H9 (cell line): ENCODE data around the gene TUBG1. TPM values are rescaled to one million over a fixed set of nuclear protein-coding genes. Genes with fewer than 3 reads are reported as not detected.

Source experiments
- DNase-seq: peaks from one replicate; pipeline ENCODE4 v3.0.0-alpha.2; 2017
- H2AFZ ChIP-seq: one replicate; pipeline ENCODE4 v1.6.1; 2013; ENCODE audit warnings: mild to moderate bottlenecking, low read length, control low read depth, moderate library complexity
- H2AK5ac ChIP-seq: 2 replicates; pipeline ENCODE4 v1.6.1; 2013; ENCODE audit warnings: low read length, control low read depth, mixed read lengths; ENCODE audit not compliant: insufficient read length
- H2BK120ac ChIP-seq: one replicate; pipeline ENCODE4 v1.6.1; 2013; ENCODE audit warnings: low read depth, mild to moderate bottlenecking, low read length, control low read depth, inconsistent platforms; ENCODE audit not compliant: poor library complexity, severe bottlenecking
- H2BK12ac ChIP-seq: 2 replicates; pipeline ENCODE4 v1.6.1; 2013; ENCODE audit warnings: low read length, control low read depth, mixed read lengths, low read depth; ENCODE audit not compliant: insufficient read length
- H2BK15ac ChIP-seq: 2 replicates; pipeline ENCODE4 v1.6.1; 2013; ENCODE audit warnings: low read depth, low read length, control low read depth
- H2BK20ac ChIP-seq: one replicate; pipeline ENCODE4 v1.6.1; 2013; ENCODE audit warnings: low read depth, mild to moderate bottlenecking, low read length, control low read depth, inconsistent platforms; ENCODE audit not compliant: poor library complexity, severe bottlenecking
- H2BK5ac ChIP-seq: 2 replicates; pipeline ENCODE4 v1.6.1; 2013; ENCODE audit warnings: low read length, control low read depth, mixed read lengths; ENCODE audit not compliant: insufficient read length
- H3K14ac ChIP-seq: 2 replicates; pipeline ENCODE4 v1.6.1; 2013; ENCODE audit warnings: low read length, control low read depth; ENCODE audit not compliant: insufficient read depth
- H3K18ac ChIP-seq: 2 replicates; pipeline ENCODE4 v1.6.1; 2013; ENCODE audit warnings: low read depth, mild to moderate bottlenecking, mixed read lengths, low read length, control low read depth; ENCODE audit not compliant: insufficient read length
- H3K23ac ChIP-seq: 2 replicates; pipeline ENCODE4 v1.6.1; 2013; ENCODE audit warnings: low read length, control low read depth, mixed read lengths, low read depth; ENCODE audit not compliant: insufficient read length
- H3K23me2 ChIP-seq: 2 replicates; pipeline ENCODE4 v1.6.1; 2013; ENCODE audit warnings: low read depth, mild to moderate bottlenecking, mixed read lengths, low read length, control low read depth; ENCODE audit not compliant: insufficient read length, poor library complexity, severe bottlenecking
- H3K27ac ChIP-seq: 2 replicates; pipeline ENCODE4 v1.5.1; 2013; ENCODE audit warnings: low read length, control low read depth, mixed read lengths, low read depth; ENCODE audit not compliant: insufficient read length
- H3K27me3 ChIP-seq: 2 replicates; pipeline ENCODE4 v1.6.1; 2013; ENCODE audit warnings: low read length, control low read depth, inconsistent platforms; ENCODE audit not compliant: insufficient read depth
- H3K4ac ChIP-seq: 2 replicates; pipeline ENCODE4 v1.6.1; 2013; ENCODE audit warnings: low read depth, mild to moderate bottlenecking, control low read depth, inconsistent platforms, low read length, moderate library complexity
- H3K4me1 ChIP-seq: 2 replicates; pipeline ENCODE4 v1.6.1; 2013; ENCODE audit warnings: low read length, control low read depth, inconsistent platforms; ENCODE audit not compliant: insufficient read depth
- H3K4me2 ChIP-seq: 2 replicates; pipeline ENCODE4 v1.6.1; 2013; ENCODE audit warnings: low read length, control low read depth, mixed read lengths; ENCODE audit not compliant: insufficient read length, insufficient read depth
- H3K56ac ChIP-seq: 2 replicates; pipeline ENCODE4 v1.6.1; 2013; ENCODE audit warnings: low read depth, mild to moderate bottlenecking, mixed read lengths, low read length, control low read depth; ENCODE audit not compliant: insufficient read length
- H3K79me1 ChIP-seq: 2 replicates; pipeline ENCODE4 v1.6.1; 2013; ENCODE audit warnings: low read depth, mild to moderate bottlenecking, moderate library complexity, low read length, control low read depth, inconsistent platforms; ENCODE audit not compliant: insufficient read depth, poor library complexity, severe bottlenecking
- H3K79me2 ChIP-seq: 2 replicates; pipeline ENCODE4 v1.6.1; 2013; ENCODE audit warnings: low read length, control low read depth, inconsistent platforms; ENCODE audit not compliant: insufficient read depth
- H3K9ac ChIP-seq: 2 replicates; pipeline ENCODE4 v1.6.1; 2013; ENCODE audit warnings: low read length, control low read depth, mixed read lengths; ENCODE audit not compliant: insufficient read length; ENCODE audit errors: extremely low read depth
- H3K9me3 ChIP-seq: one replicate; pipeline ENCODE4 v1.6.1; 2013; ENCODE audit warnings: low read depth, low read length, inconsistent platforms; ENCODE audit not compliant: control insufficient read depth
- H3T11ph ChIP-seq: one replicate; pipeline ENCODE4 v1.6.1; 2013; ENCODE audit warnings: mild to moderate bottlenecking, low read length, control low read depth, inconsistent platforms
- H4K20me1 ChIP-seq: one replicate; pipeline ENCODE4 v1.6.1; 2013; ENCODE audit not compliant: control insufficient read depth, insufficient read length, insufficient read depth
- H4K5ac ChIP-seq: 2 replicates; pipeline ENCODE4 v1.6.1; 2013; ENCODE audit warnings: low read depth, mild to moderate bottlenecking, mixed read lengths, low read length, control low read depth; ENCODE audit not compliant: insufficient read length
- H4K8ac ChIP-seq: replicated peaks from 2 replicates; pipeline ENCODE4 v1.6.1; 2013; ENCODE audit warnings: low read length, control low read depth, mixed read lengths, low read depth; ENCODE audit not compliant: insufficient read length
- H4K91ac ChIP-seq: 2 replicates; pipeline ENCODE4 v1.6.1; 2013; ENCODE audit warnings: low read depth, mild to moderate bottlenecking, moderate library complexity, mixed read lengths, low read length, control low read depth; ENCODE audit not compliant: insufficient read length
- H3K27ac Mint-ChIP-seq, 3 experiments: 2 replicates in 2 of 3; 3 replicates in 1 of 3; pipeline ENCODE4 v1.8.0; 2020 to 2021; ENCODE audit warnings: mixed read lengths in 3 of 3, mild to moderate bottlenecking in 1 of 3, moderate library complexity in 1 of 3
- H3K27me3 Mint-ChIP-seq: 2 replicates; pipeline ENCODE4 v1.8.0; 2021; ENCODE audit warnings: low read depth, mild to moderate bottlenecking, moderate library complexity, mixed read lengths
- H3K36me3 Mint-ChIP-seq, 3 experiments: 2 replicates in 2 of 3; 3 replicates in 1 of 3; pipeline ENCODE4 v1.8.0; 2020 to 2021; ENCODE audit warnings: low read depth in 3 of 3, mixed read lengths in 3 of 3; ENCODE audit not compliant: insufficient read depth in 1 of 3
- H3K4me1 Mint-ChIP-seq, 2 experiments: 2 replicates each; pipeline ENCODE4 v1.8.0; 2020; ENCODE audit warnings: mixed read lengths in 2 of 2
- H3K4me3 Mint-ChIP-seq, 2 experiments: 2 replicates in 1 of 2; 3 replicates in 1 of 2; pipeline ENCODE4 v1.8.0; 2020 to 2021; ENCODE audit warnings: mild to moderate bottlenecking in 2 of 2, mixed read lengths in 2 of 2, moderate library complexity in 1 of 2
- H3K9me3 Mint-ChIP-seq, 2 experiments: 2 replicates in 1 of 2; 3 replicates in 1 of 2; pipeline ENCODE4 v1.8.0; 2020; ENCODE audit warnings: mild to moderate bottlenecking in 2 of 2, mixed read lengths in 2 of 2, moderate library complexity in 1 of 2
- WGBS: extraction: QIAGEN DNeasy Blood & Tissue Kit; methylation state at CpG from one replicate; pipeline ENCODE4 v1.1.7; 2013; ENCODE audit warnings: missing lambda C conversion rate, low lambda C conversion rate, mixed read lengths; ENCODE audit not compliant: insufficient read length; ENCODE audit errors: extremely low coverage; 5-methylcytosine and 5-hydroxymethylcytosine counted together
- total RNA-seq: library from RNA; stranded (reverse); gene quantifications from 2 replicates; pipeline ENCODE4 v1.2.1, GENCODE V29; 2021
- TF ChIP-seq, protein P1 (sequence below): fragments of 200-600 bp; sonication (generic); conservative IDR thresholded peaks from 3 replicates; pipeline ENCODE4 v1.8.0; 2021; ENCODE audit warnings: antibody characterized with exemption, mild to moderate bottlenecking

Gene TUBG1
- total RNA-seq, 1 experiment from 2014 or later: 122 TPM

DNA sequence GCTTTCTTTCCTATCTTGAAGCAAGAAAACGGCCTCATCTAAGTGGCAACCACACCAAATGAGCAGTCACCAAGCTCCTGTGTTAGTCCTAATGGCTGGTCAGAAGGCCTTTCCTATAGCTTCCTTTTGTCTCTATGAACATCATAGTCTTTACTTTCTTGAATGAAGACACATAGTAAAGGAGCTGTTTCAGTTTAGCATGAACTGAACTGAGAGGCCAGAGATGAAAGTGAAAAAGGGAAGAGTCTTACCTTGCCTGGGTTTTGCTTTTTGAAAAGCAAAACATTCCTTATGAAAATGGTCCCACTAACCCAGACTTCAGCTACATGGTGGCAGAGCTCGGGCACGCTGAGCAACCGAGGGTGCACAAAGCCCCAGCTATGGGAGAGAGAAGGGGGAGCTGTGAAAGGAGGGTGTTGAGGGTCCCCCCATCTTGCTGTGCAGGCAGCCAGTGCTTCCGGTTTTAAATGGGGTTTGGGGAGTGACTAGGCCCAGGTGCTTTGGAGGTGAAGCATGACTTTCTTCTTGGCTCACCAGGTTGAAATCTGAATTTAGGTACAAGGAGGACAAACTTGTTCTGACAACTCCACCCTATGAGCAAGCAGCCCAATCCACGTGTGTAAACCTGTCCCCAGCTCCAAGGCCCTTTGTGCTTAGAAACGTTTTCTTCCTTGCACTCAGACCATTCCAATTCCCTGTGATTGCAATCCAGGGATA lies 22.8 kb upstream of the TUBG1 start:
- no peaks in the 10 kb centered on the region for H3K79me1 ChIP-seq
- H2AFZ ChIP-seq: no peak overlapping the region
- no peak overlapping the region for H2BK20ac ChIP-seq
- no peaks in the 10 kb centered on the region for H4K20me1 ChIP-seq
- no peak overlapping the region for H3K56ac ChIP-seq
- H3K27me3 ChIP-seq: no peaks in the 10 kb centered on the region
- WGBS: no CpG with 5 or more reads among the region's 7 CpGs
- H2BK15ac ChIP-seq: no peak overlapping the region
- H3K36me3 Mint-ChIP-seq: peaks cover 18 to 82% (median 66%) of the 10 kb centered on the region in 3 experiments; a peak in 6 of 7 replicates
- no peak overlapping the region for H4K5ac ChIP-seq
- H3K23ac ChIP-seq: no peak overlapping the region
- no peak overlapping the region for H3K27ac ChIP-seq
- H2AK5ac ChIP-seq: no peak overlapping the region
- no peak overlapping the region for H3K18ac ChIP-seq
- H3K27me3 Mint-ChIP-seq: no peaks in the 10 kb centered on the region
- no peaks in the 10 kb centered on the region for H3K9me3 ChIP-seq
- H3T11ph ChIP-seq: no peak overlapping the region
- no peak overlapping the region for H4K8ac ChIP-seq
- no peaks in the 10 kb centered on the region for H3K23me2 ChIP-seq
- H3K4ac ChIP-seq: no peak overlapping the region
- no peak overlapping the region for H3K4me2 ChIP-seq
- TF ChIP-seq, protein P1, sequence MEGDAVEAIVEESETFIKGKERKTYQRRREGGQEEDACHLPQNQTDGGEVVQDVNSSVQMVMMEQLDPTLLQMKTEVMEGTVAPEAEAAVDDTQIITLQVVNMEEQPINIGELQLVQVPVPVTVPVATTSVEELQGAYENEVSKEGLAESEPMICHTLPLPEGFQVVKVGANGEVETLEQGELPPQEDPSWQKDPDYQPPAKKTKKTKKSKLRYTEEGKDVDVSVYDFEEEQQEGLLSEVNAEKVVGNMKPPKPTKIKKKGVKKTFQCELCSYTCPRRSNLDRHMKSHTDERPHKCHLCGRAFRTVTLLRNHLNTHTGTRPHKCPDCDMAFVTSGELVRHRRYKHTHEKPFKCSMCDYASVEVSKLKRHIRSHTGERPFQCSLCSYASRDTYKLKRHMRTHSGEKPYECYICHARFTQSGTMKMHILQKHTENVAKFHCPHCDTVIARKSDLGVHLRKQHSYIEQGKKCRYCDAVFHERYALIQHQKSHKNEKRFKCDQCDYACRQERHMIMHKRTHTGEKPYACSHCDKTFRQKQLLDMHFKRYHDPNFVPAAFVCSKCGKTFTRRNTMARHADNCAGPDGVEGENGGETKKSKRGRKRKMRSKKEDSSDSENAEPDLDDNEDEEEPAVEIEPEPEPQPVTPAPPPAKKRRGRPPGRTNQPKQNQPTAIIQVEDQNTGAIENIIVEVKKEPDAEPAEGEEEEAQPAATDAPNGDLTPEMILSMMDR: no peak
- H3K9ac ChIP-seq: no peak overlapping the region
- no peak for DNase-seq
- no peak overlapping the region for H3K4me3 Mint-ChIP-seq
- H3K14ac ChIP-seq: no peak overlapping the region
- H2BK12ac ChIP-seq: no peak overlapping the region
- no peak overlapping the region for H2BK5ac ChIP-seq
- peak overlapping the region in 1 of 3 experiments; percentile 13; a peak in 2 of 7 replicates for H3K27ac Mint-ChIP-seq
- no peaks in the 10 kb centered on the region for H3K4me1 Mint-ChIP-seq
- H2BK120ac ChIP-seq: no peak overlapping the region
- no peaks in the 10 kb centered on the region for H3K79me2 ChIP-seq
- no peak overlapping the region for H4K91ac ChIP-seq
- no peaks in the 10 kb centered on the region for H3K4me1 ChIP-seq
- H3K9me3 Mint-ChIP-seq: no peaks in the 10 kb centered on the region
